ENCODE measurements around the gene MEA1.

The MEA1 gene

DNA sequence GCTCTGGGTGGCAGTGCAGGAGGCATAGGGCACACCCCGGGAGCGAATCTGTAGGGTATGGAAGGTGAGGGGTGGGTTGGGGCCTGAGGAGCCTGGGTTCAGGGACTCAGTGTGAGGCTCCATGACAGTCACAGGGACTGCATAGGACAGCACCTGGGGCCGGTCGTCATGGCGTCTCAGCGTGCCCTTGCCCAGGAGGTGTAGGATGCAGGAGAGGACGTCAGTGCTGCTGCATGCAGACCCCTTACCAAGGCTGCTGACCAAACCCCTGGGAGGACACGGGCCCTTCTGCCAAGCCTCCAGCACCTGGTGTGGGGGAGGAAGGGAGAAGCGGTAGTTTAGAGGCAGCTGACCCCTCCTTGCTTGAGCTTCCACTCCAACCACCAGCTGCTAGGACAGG lies 24.0 kb upstream of the MEA1 start:
- DNase-seq = no peak

DNA sequence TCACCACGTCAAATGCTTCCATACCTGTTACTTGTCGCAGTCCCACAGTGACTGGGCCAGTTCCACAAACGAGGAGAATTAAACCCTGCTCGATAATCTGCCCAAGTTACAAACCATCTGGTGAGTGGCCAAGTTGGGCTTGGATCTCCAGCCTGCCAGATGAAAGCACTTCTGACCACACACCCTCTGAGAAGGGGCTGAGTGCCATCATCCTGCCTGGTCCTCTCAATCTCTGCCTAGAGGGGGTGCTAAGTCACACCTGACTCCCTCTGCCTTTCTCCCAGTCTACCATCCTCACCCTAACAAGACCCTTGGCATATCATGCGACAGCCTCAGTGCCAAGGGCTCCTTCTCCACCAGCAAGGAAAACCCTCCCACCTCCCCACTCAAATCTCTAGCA lies 23.5 kb upstream of the MEA1 start:
- DNase-seq = no peak

DNA sequence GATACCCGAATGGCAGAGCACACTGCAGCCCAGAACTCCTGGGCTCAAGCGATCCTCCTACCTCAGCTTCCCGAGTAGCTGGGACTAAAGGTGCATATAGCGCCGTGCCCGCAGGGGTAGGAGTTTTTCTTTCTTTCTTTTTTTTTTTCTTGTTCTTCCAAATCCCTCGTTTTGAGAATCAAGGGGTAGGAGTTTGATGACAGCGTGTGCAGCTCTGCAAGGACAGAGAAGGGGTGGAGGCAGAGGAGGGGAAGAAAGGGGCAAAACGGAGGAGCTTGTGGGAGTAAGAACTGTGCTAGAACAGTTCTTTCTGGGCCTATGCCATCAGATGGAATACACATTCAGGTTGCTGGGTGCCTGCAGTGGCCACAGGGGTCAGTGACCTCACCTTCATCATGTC lies 23.0 kb upstream of the MEA1 start:
- no peak for DNase-seq

DNA sequence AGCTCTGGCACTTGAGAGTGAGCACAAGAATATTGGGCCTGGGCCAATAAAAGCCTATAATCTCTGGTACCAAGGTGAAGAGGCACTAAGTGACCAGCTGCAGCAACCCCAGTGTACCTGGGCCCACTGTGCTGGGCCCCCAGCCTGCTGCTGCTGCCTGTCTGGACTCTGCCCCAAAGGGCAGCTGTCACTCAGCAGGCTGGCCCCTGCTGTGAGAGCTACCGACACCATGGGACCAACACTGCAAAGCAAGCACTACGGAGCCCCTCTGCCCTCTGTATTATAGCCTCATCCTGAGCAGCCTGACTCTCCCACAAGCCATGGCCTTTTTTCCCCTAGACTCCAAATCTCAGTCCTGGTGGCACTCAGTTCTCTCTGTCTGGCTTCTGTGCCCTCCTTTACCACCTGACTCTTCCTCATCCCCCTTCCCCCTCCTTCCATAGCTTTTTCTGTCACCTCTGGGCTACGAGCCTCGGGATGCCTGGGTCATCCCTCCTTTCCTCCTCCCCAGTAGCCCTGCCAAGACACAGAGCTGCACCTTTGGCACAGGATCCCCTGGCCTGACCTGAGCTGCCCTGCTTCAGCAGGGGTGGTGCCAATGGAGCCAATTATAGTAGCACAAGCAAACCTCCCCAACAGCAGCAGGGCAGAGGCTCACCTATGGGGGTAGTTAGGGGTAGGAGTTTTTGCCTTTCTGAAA lies 21.9 kb upstream of the MEA1 start:
- DNase-seq = no peak

DNA sequence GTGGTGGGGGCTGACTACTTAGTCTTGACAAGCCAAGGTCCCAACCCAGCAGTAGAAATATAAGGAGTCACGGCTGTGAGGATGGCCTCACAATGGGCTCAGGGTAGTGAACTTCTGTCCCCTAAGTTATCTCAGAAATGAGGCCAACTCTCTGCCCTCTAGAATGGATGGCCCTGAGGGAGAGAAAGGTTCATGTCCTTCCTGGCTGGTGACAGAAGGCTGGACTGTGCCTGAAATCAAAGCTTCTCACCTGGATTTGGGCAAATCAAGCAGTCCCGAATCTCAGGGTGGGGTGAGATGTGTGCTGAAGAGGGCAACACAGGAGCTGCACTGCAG lies 20.4 kb upstream of the MEA1 start:
- DNase-seq = no peak

DNA sequence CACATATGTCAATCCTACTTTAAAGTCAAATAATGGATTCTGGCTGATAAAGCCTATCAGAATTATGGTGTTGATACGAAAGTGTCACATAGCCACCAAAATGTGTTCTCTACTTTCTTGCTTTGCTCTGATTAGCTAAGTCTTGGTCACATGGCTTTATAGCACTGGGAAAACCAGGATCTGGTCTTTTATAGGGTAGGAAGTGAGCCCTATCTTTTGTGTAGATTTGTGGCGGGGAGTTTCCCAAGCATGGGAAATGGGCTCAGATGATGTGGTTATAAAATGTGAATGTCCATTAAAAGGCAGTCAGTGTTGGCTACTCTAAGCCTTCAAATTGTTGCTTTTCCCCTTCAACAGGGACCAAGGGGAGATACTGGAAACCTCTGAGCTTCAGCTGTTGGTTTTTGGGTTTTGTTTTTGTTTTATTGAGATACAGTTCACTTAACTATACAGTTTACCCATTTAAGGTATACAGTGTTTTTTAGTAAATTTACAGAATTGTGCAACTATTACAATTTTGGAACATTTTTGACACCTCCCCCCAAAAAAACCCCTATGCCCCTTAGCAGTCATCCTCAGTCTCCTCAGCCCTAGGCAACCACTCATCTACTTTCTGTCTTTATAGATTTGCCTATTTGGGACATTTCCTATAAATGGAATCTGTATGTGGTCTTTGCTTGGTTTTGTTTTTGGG lies 19.9 kb upstream of the MEA1 start:
- DNase-seq = no peak

DNA sequence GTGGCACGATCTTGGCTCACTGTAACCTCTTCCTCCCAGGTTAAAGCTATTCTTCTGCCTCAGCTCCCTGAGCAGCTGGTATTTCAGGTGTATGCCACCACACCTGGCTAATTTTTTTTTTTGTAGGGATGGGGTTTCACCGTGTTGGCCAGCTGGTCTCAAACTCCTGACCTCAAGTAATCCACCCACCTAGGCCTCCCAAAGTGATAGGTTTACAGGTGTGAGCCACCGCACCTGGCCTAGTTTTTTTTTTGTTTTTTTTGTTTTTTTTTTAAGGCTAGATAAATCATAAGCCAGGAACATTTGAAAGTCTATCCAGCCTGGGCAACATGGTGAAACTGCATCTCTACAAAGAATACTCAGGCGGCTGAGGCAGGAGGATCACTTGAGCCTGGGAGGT lies 18.6 kb upstream of the MEA1 start:
- DNase-seq = no peak

DNA sequence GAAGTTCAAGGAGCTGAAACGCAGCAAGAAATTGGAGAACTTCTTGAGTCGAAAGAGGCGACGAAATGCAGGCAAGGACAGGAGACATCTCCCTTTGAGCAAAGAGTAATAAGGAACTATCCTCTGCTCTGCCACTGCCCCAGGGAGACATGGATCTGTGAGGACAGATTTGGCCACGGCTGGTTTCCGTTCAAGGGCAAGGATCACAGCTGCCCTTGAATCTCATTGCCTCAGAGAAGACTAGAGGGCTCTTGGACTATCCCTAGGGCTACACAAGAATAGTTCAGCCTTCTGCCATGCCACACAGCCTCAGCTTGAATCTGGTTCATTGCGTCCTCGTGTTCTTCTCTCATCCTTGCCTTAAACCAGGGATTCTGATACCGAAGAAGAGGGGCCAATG lies 15.4 kb upstream of the MEA1 start:
- no peak for DNase-seq

DNA sequence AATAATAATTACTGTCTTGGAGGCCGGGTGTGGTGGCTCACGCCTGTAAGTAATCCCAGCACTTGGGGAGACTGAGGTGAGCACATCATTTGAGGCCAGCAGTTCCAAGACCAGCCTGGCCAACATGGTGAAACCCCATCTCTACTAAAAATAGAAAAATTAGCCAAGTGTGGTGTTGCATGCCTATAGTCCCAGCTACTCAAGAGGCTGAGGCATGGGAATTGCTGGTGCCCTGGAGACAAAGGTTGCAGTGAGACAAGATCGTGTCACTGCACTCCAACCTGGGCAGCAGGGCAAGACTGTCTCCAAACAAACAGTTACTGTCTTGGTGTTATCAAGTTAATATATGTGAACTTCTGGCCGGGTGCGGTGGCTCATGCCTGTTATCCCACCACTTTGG lies 12.6 kb upstream of the MEA1 start:
- DNase-seq = no peak

DNA sequence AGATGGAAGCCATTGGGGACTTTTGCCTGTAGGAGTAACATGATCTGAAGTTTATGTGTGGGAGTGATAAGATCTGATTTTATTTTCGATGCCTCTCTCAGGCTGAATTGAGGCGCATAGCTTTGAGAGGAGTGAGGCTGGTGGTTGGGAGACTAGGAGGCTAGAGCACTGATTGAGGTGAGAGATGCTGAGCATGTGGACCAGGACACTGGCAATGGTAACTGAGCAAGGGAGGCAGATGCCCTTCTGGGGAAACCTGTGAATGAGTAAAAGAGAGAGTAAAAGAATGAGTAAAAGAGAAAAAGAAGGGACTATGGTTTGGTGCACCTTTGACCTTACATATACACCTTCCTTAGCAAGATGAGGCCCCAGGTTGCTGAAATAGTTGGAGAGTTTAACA lies 10.7 kb upstream of the MEA1 start:
- DNase-seq = no peak

DNA sequence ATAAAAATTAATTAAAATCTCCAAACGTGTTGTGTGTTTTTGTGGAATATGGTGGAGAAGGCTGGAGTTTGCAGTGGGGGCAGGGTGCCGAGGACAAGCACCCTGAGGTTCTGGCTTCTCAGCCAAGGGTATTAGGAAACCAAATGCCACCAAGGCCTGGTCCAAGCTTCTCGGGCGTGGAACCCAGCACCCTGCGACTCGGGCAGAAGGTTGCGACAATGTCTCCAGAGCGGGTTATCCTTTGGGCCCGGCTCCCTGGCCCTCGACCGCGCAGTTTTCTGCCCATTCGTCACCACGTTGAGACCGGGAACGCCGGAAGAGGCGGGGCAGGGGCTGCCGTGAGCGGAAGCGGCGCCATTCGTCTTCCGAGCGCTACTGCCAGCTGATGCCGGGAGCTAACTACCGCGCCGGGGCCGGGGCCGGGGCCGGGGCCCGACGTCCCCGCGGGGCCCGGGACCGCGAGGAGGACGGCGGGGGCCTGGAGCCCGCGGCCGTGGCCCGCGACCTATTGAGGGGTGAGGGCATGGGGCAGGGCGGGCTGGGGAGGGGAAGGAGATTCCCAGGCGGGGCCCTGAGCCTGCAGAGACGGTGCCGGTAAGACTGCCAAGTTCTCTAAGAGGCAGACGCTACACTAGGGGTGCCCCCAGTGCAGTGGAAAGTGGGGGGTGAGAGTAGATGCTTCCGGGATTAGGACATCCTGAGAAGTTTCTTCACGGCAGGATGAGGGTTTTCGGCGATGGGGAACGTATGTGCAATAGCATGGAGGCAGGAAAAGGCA lies 7.7 kb upstream of the MEA1 start, which contains the start of gene RRP36:
RRP36 (plus strand) TSS at position 354 of the 778 bp plus-strand sequence; CDS start at position 386, 32 bp downstream.
- DNase-seq = no peak

DNA sequence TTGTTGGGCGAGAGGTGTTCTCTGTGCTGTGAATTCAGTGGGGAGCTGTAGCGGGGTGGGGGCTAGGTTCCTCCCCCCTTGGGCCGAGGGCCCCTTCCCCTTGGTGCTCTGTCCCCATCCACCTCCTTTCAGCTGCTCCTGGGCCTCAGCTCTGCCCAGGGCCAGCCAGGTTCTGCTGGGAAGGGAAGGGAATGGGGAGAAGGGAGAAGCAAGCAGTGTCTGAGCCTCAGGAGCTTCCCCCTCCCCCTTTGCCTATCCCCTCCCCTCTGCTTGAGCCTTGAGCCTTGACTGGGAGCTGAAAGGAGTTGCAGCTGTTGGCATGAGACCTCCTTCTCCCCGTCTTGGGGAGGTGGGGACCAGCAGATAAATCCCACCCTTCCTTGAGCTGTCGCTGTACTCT lies 7.1 kb upstream of the MEA1 start:
- DNase-seq = no peak

DNA sequence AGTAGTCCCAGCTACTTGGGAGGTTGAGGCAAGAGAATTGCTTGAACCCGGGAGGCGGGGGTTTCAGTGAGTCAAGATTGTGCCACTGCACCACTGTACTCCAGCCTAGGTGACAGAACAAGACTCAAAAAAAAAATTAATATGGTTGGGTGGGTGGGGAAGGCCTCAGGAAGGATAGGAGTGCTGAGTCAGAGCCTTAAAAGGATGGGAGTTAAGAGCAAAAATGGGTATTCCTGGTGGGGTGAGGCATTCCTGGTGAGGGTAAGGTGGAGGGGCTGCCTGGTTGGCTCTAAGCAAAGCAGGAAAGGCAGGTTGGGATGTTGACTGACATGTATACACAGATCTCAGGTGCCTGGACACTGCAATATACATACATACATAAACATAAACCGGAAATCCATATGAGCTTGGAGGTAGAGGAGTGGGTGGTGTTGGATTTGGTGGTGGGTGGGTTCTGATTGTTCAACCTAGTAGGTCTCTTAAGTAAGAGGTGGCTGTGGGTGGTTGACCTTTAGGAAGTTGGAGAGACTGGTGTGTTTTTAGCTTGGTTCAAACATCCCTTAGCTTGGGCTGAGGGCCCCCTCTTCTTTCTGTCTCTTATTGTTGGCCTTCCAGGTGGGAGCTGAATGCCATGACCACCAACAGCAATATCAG lies 6.4 kb upstream of the MEA1 start:
- DNase-seq = no peak

DNA sequence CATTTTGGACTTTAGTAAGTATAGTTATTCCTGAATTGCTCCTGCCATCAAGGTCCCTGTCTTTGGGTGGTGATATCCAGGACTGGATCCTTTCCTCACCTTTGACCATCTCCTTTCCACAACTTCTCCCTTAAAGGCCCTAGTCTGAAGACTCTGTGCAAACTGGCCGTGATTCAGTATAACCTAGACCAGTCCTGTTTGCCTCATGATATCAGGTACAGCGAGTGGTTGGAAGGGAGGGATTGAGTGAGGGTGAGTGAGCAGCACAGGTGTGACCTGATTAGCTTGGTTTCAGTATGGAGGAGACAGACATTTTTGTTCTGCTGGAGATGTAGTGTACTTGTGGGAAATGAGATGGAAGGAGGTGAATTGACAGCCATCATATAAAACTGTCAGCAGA lies 5.4 kb upstream of the MEA1 start:
- no peak for DNase-seq

DNA sequence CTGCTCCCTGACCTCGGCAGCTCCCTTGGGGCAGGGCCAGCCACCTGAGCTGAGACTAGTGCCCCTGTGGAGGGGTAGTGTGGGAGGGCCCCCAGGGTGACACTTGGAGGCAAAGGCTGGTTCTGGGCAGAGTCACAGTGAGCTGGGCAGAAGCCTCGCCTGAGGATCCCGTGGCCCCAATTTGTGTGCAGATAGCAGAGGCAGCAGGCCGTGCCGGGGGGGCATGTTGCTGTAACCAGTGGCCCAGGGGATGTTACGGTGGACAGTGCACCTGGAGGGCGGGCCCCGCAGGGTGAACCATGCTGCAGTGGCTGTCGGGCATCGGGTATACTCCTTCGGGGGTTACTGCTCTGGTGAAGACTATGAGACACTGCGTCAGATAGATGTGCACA lies 3.2 kb upstream of the MEA1 start:
- no peak for DNase-seq

DNA sequence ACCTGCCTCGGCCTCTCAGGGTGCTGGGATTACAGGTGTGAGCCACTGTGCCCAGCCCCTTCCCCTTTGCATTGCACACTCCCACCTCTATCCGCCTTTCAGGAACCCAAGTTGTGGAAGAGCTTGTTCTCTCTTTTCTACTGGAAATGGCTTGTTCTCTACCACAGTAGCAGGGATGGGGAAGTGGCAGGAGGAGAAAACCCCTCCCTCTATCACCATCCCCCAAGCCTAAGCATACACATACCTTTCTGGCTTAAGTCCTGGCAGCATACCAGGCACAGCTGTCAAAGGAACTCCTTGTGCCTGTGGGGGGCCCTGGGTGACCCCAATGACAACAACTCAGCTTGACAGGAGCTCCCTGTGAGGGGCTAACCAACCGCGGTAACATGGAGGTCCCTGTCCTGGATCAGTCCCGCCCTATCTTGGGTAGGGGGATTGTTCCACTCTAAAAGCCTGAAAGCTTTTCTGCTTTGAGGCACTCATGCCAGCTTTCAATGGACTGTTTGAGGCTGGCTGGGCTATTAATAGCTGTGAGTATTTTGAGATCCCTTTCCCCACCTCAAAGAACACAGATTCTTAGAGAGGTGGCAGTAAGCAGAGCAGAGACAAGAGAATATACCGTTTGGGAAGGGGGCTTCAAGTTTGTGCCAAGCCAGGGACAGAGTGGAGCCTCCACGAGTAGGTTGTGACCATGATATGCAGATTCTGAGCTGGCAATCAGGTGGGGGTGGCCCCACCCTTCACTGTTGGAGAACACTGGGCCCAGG lies 2.6 kb upstream of the MEA1 start:
- no peak for DNase-seq

DNA sequence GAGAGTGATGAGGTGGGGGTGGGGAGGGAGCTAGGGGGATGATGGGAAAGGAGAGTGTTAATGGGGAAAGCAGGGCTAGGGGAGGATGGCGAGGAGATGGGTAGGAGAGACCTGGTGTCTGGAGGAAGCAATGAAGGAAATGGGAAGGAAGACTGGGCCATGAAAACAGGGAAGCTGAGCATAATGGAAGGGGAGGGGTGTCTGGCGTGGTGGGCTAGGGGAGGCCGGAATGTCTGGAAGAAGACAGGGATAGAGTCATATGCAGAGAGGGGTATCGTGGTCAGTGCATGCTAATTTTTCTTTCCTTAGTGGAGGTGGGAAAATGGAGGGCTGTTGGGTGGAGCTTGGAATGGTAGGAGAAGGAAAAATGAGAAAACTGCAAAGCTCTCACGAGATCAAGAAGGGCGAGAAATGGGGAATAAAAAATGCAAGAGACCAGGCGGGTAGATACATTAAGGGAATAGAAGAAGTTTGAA lies 726 bp upstream of the MEA1 start:
- no peak for DNase-seq

DNA sequence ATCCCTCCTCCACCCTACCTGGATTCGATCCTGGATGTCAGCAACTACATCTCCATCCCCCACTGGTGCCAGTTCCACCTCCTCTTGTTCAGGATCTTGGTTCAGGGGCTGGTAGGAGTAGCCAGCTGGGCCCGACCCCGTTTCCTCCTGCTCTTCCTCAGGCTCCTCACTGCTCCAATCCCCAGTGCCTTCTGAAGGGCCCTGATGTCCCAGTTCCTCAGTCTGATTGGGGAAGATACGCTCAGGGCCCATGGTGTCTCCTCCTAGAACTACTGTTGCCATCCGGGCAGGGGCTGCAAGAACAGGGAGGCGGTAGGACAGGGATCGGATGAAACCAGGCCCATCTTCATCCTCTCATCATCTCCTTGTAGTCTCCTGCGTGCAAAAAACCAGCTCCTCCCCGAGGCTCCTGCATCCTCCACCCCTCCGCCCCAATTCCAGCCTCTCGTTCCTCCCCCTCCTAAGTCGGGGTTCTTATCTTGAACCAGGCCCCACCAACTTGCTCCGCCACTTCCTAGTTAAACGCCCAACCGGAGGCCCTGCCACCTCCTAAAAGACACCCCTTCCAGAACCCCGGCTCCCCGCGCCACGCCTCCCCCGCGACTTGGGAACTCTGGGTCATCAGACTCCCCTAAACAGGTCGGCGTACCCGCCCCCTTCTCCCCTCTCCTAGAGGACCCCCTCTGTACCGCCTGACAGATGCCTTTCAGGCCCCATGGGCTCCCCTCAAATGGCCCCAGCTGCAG lies 476 bp downstream of the MEA1 start:
- no peak for DNase-seq

DNA sequence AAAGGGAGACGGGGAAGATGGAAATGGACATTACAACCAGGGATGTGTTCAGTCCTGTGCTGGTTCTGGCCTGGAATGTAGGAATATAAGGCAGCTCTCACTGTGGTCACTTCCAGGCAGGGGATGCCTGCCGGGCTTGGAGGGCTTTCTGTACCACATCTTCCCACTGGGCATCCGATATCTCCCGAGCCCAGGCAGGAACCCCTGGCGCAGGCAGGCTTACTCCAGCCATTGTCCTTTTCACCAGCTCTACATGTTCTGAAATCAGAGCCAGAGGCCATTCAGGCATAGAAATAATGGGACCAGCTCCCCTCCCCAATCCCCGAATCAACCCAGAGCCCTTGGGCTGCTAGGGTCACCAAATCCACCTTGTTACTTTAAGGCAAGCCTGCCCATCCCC lies 1.4 kb downstream of the MEA1 start:
- DNase-seq = no peak

DNA sequence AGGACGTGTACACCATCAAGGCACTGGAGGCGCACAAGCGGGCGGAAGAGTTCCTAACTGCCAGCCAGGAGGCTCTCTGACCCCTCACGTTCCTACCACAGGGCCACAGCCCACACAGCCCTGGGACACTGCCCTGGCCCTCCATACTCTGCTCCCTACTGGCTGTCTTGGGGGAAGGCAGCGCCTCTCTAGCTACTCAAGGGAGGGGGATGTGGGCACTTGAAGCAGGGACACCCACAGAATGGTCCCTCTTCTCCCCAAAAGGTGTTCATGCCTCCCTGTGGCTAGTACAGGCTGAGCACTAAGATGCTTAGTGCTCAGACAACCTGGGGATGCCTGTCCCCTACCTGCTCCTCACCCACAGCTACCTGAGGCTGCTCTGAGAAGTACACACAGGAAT lies 2.5 kb downstream of the MEA1 start:
- DNase-seq = no peak

DNA sequence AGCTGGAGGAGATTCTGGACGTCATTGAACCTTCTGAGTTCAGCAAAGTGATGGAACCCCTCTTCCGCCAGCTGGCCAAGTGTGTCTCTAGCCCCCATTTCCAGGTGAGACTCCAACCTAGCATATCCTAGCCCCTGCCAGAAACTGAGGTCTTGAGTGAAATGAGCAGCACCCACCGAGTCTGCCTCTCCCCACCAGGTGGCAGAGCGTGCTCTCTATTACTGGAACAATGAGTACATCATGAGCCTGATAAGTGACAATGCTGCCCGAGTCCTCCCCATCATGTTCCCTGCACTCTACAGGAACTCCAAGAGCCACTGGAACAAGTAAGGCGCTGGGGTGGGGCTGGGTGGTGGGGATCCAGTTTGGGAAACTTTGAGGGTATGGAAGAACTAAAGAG lies 4.6 kb downstream of the MEA1 start:
- DNase-seq = no peak

DNA sequence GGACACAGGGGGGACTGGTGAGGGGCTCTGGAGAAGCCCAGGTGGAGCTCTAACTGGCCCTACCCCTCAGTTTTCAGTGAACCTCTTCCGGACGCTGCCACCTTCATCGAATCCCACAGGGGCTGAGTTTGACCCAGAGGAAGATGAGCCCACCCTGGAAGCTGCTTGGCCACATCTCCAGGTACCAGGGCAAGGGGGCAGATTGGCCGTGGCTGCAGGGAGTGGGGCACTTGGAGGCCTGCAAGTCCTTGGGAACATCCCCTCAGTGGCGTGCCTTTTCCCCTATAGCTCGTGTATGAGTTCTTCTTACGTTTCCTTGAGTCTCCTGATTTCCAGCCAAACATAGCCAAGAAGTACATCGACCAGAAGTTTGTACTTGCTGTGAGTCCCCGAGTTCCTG lies 6.6 kb downstream of the MEA1 start:
- no peak for DNase-seq

Data from NCI-H187 treated with DMSO at 0.1 percent for 48 hours (cell line).